GM18502 (cell line): ENCODE data around the gene CCDC87.
"Not testable (repeated sequence)": the region's sequence is repeated elsewhere in the genome, so short reads cannot be mapped to it uniquely, and the experiment has no call there.

ENCODE experiments used
- ATAC-seq: cut with Tn5 transposase; IDR thresholded peaks from one replicate; pipeline ENCODE4 v1.9.1; 2021; ENCODE audit warnings: mild to moderate bottlenecking; ENCODE audit not compliant: unreplicated experiment, poor library complexity

Gene CCDC87

DNA sequence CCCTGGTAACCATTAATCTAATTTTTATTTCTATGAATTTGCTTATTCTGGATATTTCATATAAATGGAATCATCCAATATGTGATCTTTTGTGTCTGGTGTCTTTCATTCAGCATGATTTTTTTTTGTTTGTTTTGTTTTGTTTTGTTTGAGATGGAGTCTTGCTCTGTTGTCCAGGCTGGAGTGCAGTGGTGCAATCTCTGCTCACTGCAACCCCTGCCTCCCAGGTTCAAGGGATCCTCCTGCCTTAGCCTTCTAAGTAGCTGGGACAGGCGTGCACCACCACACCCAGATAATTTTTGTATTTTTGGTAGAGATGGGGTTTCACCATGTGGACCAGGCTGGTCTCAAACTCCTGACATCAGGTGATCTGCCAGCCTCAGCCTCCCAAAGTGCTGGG lies 7.4 kb downstream of the CCDC87 start:
- not testable (repeated sequence) for ATAC-seq

GRCh38 chr11:66582565-66583147 lies 10.2 kb downstream of the CCDC87 start:
- not testable (repeated sequence) for ATAC-seq

DNA sequence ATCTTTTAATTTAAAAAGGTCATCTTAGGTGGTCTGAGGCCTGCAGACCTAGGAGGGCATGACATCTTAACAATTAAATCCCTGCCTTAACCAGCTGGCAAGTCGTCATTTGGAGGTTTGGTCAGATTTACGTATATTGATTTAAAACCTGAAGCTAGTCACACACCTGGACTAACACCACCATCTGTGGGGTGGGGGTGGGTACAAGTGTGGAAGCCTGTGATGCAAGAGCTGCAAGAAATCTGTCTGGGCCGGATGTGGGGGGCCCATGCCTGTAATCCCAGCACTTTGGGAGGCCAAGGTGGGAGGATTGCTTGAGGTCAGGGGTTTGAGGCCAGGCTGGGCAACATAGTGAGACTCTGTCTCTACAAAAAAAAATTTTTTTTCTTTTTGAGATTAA lies 11.6 kb downstream of the CCDC87 start:
- ATAC-seq = no peak

DNA sequence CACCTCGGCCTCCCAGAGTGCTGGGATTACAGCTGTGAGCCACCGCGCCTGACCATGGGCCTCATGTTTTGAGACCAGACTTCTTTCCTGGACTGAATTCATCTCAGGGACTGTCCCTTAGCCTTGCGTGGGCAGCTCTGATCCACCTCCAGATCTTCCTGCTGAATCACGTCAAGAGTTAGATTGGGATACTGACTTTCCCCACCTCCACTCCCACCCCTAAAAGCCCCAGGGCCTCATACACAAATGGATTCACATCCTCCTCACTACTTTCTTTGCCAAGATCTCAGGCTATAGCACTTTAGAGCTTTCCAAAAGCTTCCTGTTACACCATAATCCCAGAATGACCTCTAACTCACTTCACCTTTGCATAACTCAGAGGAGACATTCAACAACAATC lies 12.1 kb downstream of the CCDC87 start:
- ATAC-seq = no peak

- ATAC-seq = no peak
These were observed 13.8 kb downstream of the CCDC87 start for GRCh38 chr11:66579017-66579606.

DNA sequence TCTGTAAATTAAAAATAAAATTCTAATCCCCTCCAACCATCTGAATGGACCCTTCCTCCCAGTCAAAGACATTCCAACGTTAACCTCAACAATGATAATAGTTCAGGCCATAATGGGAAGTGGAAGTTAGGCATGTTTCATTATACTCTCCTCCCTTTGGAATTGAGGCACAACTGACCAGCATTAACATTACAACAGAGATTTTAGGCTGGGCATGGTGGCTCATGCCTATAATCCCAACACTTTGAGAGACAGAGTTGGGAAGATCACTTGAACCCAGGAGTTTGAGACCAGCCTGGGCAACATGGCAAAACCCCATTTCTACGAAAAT lies 22.0 kb downstream of the CCDC87 start:
- no peak for ATAC-seq

DNA sequence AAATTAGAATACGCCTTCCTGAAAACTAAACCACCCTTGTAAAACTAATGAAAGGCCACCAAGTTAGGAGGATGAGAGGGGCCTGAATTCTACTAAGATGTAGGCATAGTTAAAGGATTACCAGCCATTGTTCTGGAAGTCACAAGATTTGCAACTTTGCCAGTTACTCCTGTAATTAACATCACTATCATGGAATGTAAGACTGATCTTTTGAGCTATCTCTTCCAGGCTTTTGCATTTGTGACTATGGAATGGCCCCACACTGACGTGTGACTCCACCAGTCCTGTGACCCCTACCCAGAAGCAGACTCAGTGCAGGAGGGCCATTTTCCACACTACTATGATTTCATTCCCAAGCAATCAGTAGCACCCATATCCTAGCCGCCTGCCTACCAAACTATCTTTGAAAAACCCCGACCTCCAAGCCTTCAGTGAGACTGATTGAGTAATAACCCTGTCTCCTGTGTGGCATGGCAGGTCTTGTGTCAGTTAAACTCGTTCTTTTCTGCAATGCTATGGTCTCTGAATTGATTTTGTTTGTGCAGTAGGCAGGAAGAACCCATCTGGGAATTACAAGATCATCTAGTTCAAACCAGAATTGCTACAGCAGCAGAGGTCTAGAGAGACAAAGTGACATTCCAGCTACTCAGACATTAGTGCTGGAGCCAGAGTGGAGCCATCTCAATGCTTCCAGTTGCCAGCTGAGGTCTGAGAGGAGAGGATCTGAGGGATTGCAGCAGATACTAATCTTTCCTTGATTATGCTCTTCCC lies 22.6 kb downstream of the CCDC87 start:
- ATAC-seq = no peak

DNA sequence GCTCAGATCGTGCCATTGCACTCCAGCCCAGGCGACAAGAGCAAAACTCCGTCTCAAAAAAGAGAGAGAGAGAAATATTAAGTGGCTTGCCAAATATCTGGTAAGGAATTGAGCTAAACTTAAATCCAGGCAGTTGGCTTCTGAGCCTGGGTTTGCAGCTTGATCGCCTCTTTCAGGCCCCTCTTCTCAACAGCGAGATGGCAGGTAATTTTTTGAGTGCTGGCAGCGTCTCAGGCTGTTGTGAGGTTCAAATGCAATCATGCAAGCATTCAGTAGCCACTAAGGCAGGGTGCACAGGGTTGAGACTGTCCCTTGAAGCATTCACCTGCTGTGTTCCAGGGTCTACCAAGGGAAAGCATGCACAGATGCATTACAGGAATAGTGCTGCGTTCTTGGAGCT lies 23.8 kb downstream of the CCDC87 start:
- no peak for ATAC-seq

DNA sequence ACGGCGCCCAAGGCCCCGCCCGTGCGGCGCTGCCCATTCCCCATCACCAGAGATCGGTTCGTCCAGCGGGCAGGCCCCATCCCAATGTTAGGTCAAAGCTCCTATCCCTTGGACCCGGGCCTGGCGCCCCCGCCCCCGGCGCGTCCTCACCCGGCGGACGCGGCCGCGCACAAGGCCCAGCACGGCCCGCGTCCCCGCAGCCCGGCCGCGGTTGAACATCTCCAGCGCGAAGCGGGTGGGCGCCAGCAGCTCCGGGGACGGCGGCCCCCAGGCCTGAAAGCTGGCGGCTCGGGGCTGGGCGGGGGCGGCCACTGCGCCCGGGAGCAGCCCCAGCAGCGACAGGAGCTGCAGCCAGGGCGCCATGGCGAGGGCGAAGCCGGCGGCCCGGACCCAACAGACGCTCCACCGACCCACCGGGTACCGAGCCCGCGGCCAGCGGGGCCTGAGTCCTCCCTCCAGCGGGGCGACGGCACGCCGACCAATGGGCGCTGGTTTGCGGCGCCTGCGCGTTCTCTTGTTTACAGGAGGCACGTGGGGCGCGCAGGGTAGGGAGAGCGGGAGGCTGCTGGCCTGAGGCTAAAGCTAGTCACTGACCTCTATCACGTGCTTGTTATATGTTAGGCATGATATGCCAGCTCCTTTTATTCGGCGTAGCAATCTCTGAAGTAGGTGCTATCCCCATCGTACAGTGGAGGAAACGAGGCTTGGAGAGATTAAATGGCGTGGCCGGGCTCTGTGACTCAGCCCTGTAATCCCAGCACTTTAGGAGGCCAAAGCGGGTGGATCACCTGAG lies 24.5 kb downstream of the CCDC87 start, which contains the start of gene CTSF:
TSS of gene CTSF (minus strand) at position 483 of the 793 bp plus-strand sequence. CDS start at position 363, 120 bp downstream.
- ATAC-seq = no peak

DNA sequence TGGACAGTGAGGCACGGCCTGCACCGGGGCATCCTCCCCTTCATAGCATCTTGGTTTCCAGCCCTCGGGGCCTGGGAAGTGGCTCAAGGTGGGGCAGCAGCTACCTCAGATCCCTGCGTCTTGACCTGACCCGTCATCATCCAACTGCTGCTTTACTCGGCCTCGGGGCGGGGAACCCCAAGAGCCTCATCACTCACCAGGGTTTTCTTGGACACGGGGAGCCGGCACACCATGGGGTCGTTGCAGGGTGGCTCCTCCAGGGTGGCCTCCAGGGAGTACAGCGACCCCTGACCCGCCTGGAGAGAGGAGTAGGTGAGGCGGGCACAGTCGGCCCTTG lies 25.1 kb downstream of the CCDC87 start:
- ATAC-seq = no peak

DNA sequence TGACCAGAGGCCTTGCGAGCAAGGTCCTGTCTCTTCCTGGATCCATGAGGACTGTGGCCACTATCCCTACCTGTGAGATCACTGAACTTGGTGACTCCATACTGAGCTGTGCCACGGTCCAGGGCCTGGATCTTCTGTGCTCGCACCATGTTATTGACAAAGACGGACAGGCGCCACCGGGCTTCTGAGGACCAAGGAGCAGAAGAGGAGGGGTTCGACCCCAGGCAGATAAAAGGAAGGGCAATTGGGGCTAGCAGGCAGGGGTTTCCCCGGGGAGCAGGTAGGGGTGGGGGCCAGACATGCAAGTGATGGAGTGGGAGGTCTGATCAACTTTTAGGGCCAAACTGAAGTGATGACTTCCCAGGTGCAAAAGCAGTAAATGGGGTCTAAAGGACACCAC lies 26.6 kb downstream of the CCDC87 start:
- no peak for ATAC-seq

DNA sequence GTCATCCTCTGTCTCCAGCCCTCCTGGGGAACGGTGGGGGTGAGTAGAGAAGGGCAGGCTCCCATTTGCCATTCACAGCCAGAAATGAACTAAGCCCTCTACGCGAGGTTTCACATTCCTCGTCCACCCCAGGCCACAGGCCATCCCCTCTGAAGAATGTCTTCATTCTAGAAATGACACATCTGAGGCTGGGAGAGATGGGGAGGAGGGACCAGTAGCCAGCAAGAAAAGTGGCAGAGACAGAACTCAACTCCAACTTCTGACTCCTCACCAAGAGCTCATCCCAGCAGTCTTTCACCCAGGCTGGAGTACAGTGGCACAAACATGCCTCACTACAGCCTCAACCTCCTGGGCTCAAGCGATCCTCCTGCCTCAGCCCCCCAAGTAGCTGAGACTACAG lies 27.9 kb downstream of the CCDC87 start:
- ATAC-seq = no peak

DNA sequence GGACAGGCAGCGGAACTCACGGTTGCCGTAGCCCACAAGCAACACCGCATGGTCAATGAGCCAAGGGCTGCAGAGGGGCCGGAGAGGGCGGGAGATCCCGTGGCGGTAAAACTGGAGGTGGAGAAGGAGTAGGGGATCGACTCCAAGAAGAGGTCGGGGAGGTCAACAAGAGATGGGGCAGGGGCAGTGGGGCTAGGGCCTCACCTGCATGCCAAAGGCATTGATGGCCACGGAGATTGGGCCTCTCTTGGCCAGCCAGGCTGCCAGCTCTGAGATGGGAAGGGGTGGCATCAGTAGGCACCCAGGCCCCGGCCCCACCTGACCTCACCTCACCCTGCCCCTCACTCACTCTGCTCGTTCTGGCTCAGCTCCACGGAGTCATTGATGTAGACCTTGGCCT lies 28.3 kb downstream of the CCDC87 start:
- no peak for ATAC-seq

- ATAC-seq = no peak
These were observed 29.0 kb downstream of the CCDC87 start for GRCh38 chr11:66563832-66564231.

DNA sequence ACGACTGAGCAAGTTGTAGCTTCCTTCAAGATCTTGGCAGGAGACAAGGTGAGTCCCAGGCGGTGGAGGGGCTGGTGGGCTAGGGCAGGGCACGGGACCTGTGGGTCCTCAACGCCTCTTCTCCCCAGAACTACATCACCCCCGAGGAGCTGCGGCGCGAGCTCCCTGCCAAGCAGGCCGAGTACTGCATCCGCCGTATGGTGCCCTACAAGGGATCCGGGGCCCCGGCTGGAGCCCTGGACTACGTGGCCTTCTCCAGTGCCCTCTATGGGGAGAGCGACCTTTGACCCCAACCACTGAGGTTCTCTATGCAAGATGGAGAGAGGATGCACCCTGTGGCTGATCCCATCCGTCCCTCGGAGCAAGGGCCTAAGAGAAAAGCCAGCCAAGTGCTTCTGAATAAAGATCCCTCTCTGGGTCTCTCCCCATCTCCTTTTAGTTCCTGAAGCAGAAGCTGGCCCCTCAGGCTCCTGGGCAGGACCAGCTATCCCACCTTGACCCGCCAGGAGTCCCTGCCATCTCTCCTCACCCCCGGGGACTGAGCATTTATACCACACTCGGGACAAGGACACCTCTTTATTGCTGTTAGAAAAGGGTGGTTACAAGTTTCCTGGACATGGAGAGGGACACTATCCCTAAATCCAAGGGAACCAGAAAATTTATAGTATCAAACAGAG lies 29.8 kb downstream of the CCDC87 start:
- ATAC-seq = no peak

- ATAC-seq = no peak
These were observed 30.6 kb downstream of the CCDC87 start for GRCh38 chr11:66562275-66562674.

- ATAC-seq = no peak
These were observed 31.0 kb downstream of the CCDC87 start for GRCh38 chr11:66561975-66562248.

DNA sequence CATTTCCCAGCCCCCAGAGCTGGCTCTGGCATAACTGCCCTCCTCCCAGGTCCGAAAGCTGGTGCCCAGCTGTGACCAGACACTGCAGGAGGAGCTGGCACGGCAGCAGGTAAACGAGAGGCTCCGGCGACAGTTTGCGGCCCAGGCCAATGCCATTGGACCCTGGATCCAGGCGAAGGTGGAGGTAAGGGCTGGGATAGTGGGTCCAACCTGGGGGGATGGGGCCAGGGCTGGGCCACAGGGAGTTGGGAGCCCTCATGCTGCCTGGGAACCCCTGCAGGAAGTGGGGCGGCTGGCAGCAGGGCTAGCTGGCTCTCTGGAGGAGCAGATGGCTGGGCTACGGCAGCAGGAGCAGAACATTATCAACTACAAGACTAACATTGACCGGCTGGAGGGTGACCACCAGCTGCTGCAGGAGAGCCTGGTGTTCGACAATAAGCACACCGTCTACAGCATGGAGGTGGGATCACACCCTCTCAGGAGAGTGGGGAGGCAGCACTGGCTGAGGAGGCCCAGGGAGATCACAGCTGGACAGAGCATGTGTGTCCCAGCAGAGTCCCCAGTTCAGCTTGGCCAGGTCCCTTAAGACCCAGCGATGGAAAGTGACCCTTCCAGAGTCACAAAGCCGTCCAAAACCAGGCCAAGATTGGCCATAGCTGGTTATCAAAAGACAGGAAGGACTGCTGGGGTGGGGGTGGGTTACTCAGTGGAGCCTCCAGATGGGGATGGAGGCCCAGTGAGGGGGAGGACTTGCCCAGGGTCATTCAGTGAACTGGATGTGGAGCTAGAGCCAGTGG lies 31.5 kb downstream of the CCDC87 start:
- ATAC-seq = no peak

GRCh38 chr11:66559866-66560676 lies 32.8 kb downstream of the CCDC87 start:
- no peak for ATAC-seq
